HG03342 (cell line): Measurements from ENCODE around the gene PRF1.

Experiments used
- ATAC-seq: cut with Tn5 transposase; IDR thresholded peaks from one replicate; pipeline ENCODE4 v1.9.1; 2021; ENCODE audit warnings: mild to moderate bottlenecking, moderate library complexity; ENCODE audit not compliant: unreplicated experiment

Gene PRF1

DNA sequence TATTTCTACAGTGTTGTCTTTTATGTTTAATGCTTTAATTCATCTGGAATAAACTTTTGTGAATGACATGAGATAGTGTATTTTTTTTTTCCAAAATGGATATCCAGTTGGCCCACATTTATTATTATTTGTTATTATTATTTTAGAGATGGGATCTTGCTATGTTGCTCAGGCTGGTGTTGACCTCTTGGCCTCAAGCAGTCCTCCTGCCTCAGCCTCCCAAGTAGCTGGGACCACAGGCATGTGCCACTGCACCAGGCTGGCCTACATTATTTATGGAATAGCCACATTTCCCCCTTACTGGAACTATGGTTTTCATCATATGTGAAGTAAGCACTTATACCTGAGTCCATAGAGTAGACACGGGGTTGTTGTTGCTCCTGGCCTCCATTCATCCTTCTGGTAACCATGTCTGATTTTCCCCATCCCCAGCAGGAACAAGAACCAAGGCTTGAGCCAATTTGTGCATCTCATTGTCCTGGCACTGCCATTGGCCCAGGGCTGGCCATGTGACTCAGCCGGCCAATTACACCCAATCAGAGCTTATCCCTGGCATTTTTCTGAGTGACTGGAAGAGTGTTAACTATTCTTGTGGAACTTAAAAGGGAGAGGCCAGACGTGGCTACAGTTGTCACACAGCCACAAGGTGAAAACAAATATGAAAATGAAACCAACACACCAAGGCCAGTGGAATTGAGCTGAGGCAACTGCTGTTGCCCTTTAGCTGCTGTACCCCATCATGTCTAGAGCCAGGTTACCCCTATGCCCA lies 23.1 kb downstream of the PRF1 start:
- ATAC-seq: no peak

DNA sequence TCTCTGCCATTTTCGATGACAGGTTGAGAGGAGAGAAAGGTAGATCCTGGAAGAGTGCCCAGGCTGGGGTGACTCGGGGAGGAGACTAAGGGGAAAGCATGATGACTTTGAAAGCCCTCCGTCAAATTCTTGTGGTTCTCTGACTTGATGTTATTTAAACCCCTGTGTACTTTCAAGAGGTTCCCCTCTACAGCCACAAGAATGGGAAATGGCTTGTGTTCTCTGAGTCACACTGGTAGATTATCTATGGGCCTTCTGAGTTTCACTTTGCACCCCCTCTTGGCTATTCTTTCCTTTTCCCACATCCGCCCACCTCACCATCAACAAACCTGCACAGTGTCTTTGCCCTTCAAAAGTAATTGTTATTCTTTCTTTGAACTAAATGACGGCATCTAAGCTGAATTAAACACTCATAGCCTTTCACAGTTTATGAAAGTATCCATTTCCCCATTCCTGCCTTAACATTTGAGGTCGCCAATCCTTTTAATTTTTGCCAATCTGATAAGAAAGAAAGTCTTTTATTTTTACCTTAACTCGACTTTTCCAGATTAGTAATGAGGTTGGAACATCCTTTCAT lies 24.1 kb downstream of the PRF1 start:
- ATAC-seq: peak; percentile 44

DNA sequence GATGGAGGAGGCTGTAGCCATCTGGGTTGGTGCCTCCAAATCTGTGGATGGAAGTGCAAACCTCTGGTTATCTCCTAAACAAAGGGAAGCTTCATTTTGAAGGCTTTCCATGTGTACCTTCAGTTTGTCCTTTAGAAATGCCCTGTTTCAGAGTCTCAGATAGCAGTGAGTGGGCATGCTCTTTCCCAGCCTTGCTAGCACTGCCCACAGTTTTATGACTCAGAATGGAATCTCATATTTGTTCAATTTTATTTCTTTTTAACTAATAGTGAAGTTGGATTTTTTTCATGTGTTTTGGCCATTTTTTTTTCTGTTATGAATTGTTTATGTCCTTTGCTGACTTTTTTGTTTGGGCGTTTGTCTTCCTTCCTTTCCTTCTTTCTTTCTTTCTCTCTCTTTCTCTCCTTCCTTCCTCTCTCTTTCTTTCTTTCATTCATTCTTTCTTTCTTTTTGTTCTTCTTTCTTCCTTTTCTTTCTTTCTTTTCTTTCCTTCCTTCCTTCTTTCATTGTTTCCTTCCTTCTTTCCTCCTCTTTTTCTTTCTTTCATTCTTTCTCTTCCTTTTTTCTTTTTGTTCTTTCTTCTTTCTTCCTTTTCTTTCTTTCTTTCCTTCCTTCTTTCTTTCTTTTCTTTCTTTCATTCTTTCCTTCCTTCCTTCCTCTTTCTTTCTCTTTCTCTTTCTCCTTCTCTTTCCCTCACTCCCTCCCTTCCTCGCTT lies 25.6 kb downstream of the PRF1 start:
- ATAC-seq: no peak

DNA sequence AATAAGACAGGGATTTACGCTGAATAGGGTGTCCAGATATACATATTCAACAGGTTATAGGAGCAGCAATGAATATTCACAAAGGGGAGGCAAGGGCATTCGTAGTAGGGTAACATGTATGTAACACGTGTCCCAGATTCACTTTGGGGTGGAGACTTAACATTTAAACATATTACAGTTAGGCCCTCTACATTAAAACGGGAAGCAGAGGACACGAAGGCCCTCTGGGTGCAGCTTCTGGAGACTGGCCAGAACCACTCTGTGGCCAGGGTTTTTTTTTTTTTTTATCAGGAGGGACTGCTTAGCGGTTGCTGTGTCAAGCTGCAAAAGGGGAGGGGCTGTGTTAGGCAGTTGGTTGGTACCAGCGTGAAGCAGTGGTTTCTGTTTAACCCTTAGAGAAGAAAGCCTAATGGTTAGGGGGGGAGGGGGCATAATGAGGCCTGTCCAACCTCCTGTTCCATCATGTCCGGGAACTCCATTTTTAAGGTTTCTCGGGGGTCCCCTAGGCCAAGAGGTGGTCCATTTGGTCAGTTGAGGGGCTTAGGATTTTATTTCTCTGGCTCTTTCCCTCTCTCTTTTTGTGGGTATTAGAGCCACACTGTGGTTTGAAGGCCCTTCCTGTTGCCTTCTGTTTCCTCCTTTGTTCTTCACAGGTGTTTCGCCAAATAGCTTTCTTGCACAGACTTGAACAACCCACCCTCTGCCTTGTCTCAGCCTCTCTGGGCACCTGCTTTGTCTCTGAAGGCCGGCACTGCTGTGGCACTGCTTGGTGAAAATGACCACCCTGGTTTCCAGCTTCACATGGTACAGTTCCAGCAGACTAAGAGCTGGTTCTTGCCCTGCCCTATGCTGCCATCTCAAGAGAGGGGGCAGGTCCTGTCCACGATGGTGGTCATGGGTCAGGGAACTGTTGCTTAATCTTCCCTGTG lies 26.4 kb downstream of the PRF1 start:
- peak; percentile 47 for ATAC-seq

DNA sequence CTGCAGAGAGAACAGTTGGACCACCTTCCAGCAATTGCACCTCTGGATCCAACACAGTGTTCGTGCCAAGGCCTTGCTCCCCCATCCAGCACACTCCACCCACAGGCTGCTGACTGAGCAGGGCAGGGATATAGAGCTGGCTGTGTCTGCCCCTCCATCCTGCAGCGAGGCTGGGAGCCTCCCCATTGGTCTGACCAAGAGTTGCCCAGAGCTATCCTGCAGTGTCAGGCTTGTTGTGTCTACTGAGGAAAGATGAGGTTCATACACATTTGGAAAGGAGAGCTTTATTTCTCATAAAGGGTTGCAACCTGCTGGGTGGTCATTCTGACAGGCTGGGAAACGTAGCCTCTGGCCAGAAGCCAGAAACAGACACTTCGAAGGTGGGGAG lies 27.1 kb downstream of the PRF1 start:
- no peak for ATAC-seq

- ATAC-seq: no peak
Observed at GRCh38 chr10:70573599-70574506, 28.7 kb downstream of the PRF1 start.

GRCh38 chr10:70571636-70572439 lies 30.7 kb downstream of the PRF1 start:
- no peak for ATAC-seq

- no peak for ATAC-seq
Observed at GRCh38 chr10:70571236-70571635, 31.3 kb downstream of the PRF1 start.

- no peak for ATAC-seq
Observed at GRCh38 chr10:70568781-70569495, 33.6 kb downstream of the PRF1 start.

DNA sequence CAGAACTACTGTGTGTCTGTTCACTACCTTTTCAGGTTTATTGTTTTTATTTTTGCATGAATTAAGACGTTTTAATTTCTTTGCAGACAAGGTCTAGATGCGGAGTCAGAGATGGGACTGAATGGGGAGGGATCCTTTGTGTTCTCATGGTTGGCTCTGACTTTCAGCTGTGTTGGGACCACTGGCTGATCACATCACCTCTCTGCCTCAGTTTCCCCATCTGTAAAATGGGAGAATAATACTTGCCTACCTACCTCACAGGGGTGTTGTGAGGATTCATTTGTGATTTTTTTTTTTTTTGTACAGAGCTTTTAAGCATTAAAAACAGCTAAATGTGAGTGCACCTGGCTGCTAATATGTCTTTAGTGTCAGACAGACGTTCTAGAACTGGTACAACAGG lies 34.4 kb downstream of the PRF1 start:
- ATAC-seq: no peak

DNA sequence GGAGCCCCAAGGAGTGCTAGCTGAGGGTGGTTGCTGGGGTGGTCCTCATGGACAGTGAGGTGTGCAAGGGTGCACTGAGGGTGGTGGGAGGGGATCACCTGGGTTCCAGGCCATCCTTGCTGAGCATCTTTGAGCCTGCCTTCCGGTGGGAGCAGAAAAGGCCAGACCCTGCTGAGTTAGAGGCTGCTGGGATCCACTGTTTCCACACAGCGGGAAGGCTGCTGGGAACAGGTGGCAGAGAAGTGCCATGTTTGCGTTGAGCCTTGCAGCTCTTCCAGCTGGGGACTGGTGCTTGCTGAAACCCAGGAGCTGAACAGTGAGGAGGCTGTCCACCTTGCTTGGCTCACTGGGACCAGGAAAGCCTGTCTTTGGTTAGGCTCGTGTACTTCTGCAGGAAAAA lies 34.9 kb downstream of the PRF1 start:
- no peak for ATAC-seq

- no peak for ATAC-seq
Observed at GRCh38 chr10:70566515-70567290, 35.8 kb downstream of the PRF1 start.

GRCh38 chr10:70565556-70566514 lies 36.7 kb downstream of the PRF1 start:
- no peak for ATAC-seq

GRCh38 chr10:70564901-70565351 lies 37.6 kb downstream of the PRF1 start:
- no peak for ATAC-seq

DNA sequence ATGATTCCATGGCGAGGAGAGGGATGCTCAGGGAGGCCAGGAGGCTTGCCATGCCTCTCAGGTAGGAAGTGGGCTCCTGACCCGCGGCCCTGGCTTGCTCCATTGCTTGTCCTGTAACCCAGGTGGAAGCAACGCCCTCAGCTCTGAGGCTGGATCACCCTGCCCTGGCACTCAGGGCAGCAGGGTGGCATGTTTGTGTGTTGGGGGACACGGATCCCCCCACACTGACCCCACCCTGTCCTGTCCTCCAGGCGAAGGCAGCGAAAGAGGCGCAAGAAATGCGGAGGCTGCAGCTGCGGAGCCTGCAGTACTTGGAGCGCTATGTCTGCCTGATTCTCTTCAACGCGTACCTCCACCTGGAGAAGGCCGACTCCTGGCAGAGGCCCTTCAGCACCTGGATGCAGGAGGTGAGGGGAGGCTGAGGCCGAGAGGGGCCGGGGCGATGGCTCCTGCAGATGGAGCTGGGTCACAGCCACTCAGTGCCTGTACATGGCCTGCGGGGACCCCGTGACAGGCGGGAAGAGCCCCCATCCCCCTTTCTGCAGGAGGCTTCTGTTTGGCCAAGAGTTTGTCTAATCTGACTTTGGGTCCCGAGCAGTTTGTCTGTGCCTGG lies 38.3 kb downstream of the PRF1 start:
- ATAC-seq: no peak

- ATAC-seq: no peak
Observed at GRCh38 chr10:70563230-70563629, 39.3 kb downstream of the PRF1 start.
